Stimulated activated CD8-positive, alpha-beta memory T cell treated with anti-CD3 and anti-CD28 coated beads, Interleukin-2, amount 100 ng/mL, for 48 hours (primary cell): ENCODE data around the gene PRKCA.

Source experiments
- DNase-seq, 2 donors: peaks; one replicate each; pipeline ENCODE4 v3.0.0-alpha.2; 2020; ENCODE audit warnings: low read depth in 2 of 2

The PRKCA gene

DNA sequence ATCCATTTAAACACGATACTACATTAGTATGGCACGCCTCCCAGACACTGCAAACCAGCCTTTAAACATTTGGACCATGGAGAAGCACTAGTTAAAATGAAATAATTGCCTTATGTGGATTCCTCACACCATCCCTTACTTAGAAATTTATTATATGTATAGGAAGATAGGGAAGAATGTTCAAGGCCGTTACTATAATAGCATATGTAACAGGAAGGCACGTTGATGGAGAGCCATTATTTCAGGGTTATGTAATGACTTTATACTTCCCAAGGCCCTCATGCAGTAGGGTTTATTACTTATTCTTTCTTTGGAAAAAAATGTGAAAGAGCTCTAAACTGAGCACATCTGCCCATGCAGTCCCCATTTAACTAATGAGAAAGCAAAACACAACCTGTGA, 435.9 kb downstream of the PRKCA start:
- no peak for DNase-seq

- DNase-seq = no peak
Measured at GRCh38 chr17:66739553-66739952, 437.1 kb downstream of the PRKCA start.

DNA sequence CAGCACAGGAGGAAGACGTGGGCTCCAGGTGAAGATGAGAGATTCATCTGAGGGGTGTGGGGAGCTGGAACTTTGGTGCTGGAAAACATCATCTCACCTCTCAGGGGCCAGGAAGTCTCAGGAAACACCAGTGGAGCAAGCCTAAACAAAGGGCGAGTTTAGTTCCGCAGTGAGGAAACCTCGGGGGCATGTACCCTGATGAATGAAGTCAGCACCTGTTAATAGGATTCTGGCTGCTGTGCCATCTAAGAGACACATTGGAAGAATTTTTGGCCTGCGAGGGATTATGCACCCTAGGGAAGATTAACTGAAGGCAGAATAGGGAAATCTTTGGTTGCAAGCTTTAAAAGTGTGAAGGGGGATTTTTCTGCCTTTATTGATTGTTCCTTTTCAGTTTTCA, 437.8 kb downstream of the PRKCA start:
- no peak for DNase-seq

DNA sequence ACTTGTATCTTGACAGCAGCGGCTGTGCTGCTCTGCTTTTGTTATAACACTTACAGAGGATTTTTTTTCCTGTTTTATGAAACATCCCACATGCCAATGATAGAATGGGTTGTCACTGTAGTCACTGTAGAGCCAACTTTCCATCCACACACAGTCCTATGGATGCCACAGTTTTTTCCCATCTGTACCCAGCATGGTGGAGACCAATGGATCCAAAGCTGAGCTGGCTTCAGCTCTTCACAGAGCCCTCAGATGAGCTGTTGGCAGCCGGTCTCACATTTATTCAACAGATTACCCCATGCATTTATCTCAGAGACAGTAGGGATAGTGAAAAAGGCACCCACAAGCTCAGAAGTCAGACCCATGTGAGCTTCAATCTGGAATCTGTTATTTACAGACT, 441.1 kb downstream of the PRKCA start:
- no peak for DNase-seq

GRCh38 chr17:66746736-66747135, 444.3 kb downstream of the PRKCA start:
- no peak for DNase-seq

GRCh38 chr17:66747578-66748275, 445.3 kb downstream of the PRKCA start:
- no peak for DNase-seq

- no peak for DNase-seq
Measured at GRCh38 chr17:66748578-66748977, 446.2 kb downstream of the PRKCA start.

DNA sequence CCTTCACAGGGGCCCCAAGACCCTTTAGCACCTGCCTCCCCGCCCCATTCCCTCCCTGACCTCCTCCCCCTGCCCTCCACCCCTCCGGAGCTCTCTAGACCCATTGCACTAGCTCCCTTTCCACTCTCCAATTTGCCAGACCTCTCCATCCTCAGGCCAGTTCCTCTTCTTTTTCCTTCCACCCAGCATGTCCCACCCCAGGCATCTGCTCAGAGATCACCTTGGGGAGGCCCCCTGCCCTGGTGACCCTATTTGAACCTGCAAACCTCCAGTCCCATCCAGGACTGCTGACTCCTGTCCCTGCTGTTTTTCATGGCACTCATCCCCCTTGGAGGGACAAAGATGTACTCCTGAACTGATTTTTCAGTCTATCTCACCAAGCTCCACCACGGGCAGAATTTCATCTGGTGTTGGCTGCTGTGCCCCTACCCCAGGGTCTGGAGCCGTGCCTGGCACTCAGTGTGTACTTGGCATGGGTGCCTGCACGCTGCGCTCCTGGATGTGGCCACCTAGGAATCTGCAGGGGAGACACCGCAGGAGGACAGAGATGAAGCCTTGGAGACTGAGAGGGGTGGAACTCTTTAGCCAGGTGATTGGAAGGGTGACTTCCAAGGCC, 446.9 kb downstream of the PRKCA start:
- DNase-seq = no peak

DNA sequence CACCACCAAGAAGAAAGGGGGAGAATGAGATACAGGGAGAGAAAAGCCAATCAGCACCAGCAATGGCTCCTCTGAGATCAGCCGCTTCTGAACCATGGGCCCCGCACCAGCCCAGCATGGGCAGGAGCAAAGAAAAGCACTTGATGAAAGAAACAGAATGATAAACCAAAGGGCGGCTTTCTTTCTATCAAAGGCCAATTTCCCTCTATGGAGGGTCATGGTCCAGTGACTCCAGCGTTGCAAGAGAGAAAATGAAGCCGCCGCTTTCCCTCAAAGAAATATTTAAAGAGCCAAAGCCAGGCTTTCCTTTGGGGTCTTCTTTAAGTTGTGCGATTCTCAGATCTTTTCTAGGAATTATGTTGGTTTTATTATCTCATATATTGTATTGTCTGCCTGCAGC, 447.7 kb downstream of the PRKCA start:
- no peak for DNase-seq

- no peak for DNase-seq
Measured at GRCh38 chr17:66750781-66751543, 448.5 kb downstream of the PRKCA start.

DNA sequence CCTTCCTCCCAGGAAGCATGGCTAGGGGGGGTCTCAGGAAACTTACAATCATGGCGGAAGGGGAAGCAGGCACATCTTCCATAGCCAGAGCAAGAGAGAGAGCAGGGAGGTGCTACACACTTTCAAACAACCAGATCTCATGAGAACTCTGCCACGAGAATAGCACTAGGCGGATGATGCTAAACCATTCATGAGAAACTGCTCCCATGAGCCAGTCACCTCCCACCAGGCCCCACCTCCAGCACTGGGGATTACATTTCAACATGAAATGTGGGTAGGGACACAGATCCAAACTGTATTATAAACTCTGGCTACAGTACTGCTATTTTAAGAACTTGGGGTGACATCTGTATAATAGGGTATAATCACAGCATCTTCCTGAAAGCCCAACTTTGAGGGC, 449.4 kb downstream of the PRKCA start:
- no peak for DNase-seq

DNA sequence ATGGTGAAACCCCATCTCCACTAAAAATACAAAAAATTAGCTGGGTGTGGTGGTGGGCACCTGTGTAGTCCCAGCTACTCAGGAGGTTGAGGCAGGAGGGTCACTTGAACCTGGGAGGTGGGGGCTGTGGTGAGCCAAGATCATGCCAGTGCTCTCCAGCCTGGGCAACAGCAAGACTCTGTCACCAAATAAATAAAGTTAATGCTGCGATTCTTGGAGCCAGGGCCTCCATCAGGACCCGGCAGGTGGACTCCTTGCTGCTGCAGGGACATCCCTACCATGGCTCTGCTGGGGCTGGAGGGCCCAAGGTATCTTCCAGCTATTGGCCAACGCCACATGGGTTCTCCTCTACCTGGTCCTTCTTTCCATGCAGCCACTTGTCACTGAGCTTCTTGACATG, 450.0 kb downstream of the PRKCA start:
- DNase-seq = no peak

DNA sequence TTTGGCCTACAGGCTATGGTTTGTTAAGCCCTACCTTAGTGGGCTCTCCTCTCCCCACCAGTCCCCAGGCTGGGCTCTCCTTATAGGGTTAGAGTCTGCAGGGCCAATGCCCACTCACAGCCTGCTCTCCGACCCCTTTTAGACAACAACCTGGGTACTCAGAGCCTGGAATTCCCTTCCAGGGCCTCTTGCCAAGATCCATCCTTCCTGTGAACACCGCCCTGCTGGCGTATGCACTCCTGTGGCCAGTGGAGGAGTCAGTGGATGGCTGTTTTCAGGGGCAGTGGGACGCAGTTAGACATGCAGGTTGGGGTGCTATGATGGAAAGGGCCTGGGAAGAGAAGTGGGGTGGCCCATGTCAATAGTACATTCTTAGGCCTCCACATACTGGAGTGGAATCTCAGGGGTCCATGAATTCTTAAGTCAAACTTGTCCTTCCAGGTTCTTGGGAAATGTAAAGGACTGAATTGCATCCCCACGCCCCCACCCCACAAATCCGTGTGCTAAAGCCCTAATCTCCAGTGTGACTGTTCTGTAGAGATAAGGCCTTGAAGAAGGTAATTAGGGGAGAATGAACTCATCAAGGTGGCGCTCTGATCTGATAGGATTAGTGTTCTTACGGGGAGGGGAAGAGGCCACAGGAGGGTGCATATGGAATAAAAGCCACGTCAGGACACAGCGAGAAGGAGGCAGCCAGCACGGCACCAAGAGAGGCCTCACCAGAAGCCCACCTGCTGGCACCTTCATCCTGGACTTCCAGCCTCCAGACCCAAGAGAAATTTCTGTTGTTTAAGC, 450.9 kb downstream of the PRKCA start:
- DNase-seq = no peak

DNA sequence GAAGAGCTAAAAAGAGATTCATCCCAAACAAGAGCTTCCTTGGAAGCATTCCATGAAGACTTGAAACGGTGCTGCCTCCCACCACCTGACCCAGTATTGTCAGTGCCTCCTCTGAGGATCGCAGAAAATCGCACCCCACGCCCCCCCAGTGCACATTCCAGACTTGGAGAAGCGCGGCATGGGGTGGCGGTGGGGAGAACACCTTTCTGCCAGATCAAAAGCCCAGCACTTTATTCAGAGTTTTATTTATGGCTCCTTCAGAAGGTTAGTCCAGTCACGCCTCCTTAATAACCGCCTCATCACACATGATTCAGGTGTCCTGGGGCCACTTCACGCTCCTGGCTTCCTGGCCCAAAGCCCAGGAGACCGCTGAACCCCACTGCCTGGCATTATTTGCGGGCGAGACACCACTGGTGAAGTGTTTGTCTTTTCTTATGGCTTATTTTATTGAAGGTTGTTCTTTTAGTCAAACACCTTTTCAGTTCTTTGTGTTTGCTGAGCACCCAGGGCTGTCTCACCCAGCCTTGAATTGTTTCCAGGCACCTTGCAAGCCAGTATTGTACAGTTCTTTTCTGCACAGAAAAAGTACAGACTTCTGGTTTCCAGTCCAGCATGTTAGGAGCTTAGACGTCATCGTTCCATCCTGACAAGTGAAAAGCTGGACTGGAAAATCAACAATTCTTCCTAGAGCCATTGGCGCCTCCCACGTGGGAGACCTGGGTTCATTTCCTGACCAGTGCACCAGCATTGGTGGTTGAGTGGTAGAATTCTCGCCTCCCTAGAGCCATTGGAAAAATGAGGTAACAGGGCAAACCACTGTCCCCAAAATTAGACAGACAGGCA, 452.9 kb downstream of the PRKCA start:
- no peak for DNase-seq

DNA sequence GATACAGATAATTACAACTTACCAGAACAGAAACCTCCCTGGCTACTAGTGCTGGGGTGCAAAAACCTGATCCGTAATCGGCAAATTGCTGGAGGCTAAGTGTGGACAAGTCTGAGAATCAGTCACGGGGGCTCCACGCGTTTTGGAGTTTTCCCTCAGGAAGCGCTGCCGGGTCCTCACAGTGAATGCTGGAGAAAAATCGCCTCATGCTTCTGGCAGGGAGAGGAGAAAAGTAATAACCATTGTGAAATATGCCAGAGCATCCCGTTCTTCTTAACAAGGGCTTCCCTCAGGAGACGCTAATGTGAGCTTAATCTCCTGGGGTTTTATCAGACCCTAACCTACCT, 453.5 kb downstream of the PRKCA start:
- DNase-seq = no peak

DNA sequence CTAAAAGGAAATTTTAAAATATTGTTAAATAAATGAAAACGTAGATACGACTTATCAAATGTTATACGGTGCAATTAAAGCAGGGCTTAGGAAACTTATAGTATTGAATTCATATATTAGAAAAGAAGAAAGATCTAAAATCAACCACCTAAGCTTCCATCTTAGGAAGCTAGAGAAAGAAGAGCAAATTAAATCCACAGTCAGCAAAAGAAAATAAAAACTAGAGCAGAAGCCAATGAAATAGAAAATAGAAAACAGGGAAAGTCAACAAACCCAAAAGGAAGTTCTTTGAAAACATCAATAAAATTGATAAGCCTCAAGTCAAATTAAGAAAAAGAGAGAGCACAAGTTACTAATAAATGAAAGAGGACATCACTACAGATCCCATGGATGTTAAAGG, 457.9 kb downstream of the PRKCA start:
- no peak for DNase-seq

DNA sequence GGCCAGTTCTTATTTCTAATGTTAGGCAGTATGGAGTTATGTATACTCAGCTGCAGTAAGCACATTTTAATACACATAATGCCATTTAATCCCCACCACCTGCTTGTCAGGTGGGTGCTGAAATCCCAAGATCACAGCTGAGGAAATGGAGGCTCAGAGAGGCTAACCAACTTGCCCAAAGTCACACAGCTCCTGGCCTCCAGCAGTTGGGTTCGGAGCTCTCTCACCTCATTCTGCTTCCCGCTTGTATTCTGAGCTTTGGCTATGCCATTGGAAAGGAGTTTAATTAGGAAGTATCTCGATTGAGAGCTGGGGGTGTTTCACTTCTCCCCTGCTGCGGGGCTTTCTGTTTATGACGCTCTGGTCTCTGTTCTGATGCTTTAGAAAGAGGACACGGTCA, 459.9 kb downstream of the PRKCA start:
- DNase-seq = no peak

GRCh38 chr17:66763056-66763455, 460.6 kb downstream of the PRKCA start:
- DNase-seq = no peak

- DNase-seq = no peak
Measured at GRCh38 chr17:66764506-66764905, 462.1 kb downstream of the PRKCA start.

GRCh38 chr17:66767154-66767933, 464.9 kb downstream of the PRKCA start:
- no peak for DNase-seq

DNA sequence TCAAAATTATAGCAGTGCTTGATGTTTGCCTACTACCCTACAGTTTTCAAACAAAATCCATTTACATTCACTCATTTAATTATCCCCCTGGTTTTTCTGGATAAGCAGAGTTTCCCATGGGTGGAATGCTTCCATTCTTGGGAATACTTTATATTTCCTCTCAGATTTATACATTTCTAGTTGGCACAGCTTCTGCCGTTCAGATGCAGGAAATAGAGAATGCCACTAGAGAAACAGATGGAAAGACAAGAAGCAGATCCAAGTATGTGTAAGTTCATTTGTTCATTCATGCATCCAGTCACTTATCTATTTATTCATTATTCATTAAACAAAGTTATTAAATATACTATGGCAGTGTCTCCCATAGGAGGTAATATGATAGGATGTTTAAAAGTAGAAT, 467.5 kb downstream of the PRKCA start:
- no peak for DNase-seq
